HS-27A (cell line): ENCODE results near the gene QDPR.
"Not testable (repeated sequence)": the region's sequence is repeated elsewhere in the genome, so short reads cannot be mapped to it uniquely, and the experiment has no call there.

Experiments used
- DNase-seq: peaks from one replicate; pipeline ENCODE4 v3.0.0-alpha.2; 2012; ENCODE audit warnings: low read depth, missing footprints

Gene QDPR

GRCh38 chr4:17491196-17491595 lies 20.7 kb downstream of the QDPR start:
- no peak for DNase-seq

DNA sequence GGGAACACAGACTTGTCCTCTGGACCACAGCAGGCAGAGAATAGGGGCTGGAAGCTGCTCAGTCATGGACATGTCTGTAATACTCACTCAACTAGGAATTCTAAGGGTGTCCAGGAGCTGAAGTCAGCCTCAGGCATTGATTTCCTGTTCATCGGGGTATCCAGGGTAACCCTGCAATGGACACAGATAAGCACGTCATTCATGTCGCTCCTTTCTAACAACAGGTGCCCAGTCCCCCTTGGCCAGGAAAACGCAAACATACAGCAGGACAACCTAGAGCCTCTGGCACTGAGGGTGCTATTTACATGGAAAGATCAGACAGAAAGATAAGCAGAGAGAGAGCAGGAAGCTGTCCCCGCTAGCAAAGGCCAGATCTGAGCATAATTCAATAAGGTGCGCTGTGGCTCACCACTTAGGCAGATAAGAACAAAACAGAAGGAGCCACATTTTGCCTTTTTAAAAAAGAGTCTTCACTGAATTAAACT lies 21.3 kb downstream of the QDPR start:
- DNase-seq = no peak

DNA sequence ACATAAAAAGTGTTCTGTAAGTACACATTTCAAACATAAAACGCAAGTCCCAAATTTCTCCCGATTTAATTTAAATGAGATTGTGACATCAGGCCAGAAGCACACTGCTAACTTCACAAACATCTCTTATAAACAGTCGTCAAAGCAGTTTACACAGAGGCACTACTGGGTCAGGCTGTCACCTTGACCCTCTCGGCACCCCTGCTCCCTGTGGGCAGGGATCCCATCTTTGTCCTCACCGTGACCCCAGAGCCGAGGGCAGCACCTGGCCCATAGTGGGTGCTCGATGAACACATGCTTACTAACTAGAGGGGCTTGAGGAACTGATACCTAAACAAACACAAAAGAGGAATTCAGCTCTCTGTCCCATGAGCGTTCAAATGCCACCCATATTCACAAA lies 22.2 kb downstream of the QDPR start:
- no peak for DNase-seq

- DNase-seq = no peak
These were observed 22.8 kb downstream of the QDPR start for GRCh38 chr4:17489123-17489522.

- no peak for DNase-seq
These were observed 29.2 kb downstream of the QDPR start for GRCh38 chr4:17482716-17483115.

GRCh38 chr4:17480955-17481354 lies 30.9 kb downstream of the QDPR start:
- DNase-seq = no peak

DNA sequence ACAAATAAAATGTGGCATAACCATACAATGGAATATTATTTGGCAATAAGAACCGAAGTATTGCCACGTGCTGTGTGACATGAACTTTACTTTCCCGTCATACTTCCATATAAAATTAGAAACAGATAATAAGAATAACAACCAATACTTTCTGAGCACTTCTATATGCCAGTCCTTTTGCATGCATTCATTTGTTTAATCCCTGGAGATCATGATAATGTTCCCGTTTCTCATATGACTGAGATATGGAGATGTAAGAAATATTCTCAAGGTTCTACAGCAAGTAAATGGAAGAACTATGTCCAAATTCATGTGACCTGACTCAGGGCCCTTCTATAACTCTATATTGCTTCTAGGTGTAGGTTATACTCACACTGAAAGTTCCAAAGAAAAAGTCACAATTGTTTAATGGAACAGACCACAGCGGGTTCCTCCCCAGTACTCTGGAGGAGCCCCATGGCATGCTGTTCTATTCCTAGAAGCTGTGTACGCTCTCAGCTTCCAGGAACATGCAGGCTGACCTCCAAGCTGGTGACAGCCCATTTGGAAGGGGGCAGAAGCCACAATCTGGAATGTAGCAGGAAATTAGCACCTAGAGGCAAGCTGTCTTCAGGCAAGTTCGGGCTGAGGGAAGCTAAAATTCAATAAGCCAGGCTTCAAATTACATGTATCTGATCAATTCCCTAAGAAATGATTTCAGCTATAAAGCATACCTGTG lies 31.5 kb downstream of the QDPR start:
- DNase-seq = no peak

DNA sequence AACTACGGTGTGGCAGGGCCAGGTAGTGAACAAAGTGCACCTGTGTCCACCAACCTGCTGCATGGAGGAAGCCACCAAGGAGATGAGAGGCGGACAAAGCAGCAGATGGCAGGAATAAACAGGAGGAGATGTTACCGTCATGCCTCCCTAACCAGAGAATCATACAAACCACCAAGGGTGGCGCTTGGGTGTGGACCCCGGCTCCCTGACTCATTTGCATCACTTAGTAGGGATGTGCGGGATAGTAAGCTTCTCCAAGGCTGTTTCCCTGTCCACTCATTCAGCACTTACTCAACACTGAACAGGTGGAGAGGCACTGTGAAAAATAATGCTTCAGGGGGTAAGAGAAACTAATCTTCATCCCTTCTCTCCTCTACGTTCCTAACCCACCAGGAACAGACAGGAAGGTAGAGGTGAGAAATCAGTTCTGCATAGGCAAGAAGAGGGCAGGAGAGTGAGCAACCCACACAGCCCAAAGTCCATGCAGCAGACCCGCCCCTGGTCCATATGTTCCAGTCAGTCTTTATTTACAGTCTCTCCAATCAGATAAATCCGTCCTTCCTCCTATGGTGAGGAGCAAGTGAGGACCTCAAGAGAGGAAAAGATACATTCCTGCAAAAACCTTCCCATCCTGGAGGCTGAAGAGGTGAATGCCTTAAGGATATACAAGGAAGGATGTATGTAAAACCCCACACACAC lies 34.0 kb downstream of the QDPR start:
- DNase-seq = no peak

GRCh38 chr4:17476853-17477252 lies 35.0 kb downstream of the QDPR start:
- no peak for DNase-seq

DNA sequence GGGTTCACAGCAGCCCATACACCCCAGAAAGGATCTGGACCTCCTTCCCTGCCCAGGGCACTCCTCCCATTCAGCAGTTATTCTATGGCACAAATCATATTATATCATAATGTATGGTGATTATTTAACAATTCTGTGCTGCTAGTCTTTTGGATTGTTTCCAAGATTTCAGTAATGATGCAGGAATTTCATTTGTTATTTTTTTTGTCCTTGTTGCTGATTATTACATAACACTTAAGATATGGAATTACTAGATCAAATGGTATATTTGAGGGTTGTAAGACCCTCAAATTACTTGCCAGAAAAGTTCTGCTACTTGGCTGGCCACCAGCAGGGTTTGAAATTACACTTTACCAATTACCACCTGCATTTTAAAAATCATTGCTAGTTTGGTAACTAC lies 36.4 kb downstream of the QDPR start:
- DNase-seq = no peak

- no peak for DNase-seq
These were observed 41.8 kb downstream of the QDPR start for GRCh38 chr4:17469931-17470674.

DNA sequence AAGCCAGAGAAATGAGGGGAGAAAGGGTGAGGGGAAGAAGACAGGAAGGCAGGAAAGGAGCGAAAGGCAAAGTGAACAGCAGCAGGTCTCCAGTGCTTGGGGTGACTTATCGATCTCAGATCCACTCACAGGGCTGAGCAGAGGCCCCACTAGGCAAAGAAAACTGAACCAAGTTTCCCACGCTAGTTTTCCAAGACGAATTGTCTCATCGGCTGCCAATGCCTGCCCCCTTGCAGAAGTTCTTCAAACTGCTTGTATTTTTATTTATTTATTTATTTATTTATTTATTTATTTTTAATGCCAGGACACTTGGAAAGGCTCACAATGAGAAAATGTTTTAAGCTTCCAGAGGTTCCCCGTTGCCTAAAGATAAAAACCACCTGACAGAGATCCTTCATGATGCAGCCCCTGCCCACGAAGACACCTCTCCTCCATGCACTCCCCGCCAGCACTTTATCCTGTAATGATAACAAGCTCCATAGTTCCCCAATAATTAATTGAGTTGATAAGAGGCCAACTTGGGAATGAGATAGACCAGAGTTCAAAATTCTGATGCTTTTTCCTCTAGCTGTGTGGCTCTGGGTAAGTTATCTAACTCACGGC lies 43.2 kb downstream of the QDPR start:
- no peak for DNase-seq

GRCh38 chr4:17463606-17464005 lies 48.3 kb downstream of the QDPR start:
- no peak for DNase-seq

GRCh38 chr4:17450269-17450804 lies 61.6 kb downstream of the QDPR start:
- DNase-seq = no peak

GRCh38 chr4:17448689-17449088 lies 63.2 kb downstream of the QDPR start:
- no peak for DNase-seq

GRCh38 chr4:17447675-17448298 lies 64.1 kb downstream of the QDPR start:
- peak; percentile 61 for DNase-seq

GRCh38 chr4:17447056-17447455 lies 64.8 kb downstream of the QDPR start:
- no peak for DNase-seq

GRCh38 chr4:17442477-17442876 lies 69.4 kb downstream of the QDPR start:
- DNase-seq = not testable (repeated sequence)

- no peak for DNase-seq
These were observed 74.5 kb downstream of the QDPR start for GRCh38 chr4:17437396-17437795.

- no peak for DNase-seq
These were observed 75.2 kb downstream of the QDPR start for GRCh38 chr4:17436750-17437090.
